Stimulated activated CD8-positive, alpha-beta memory T cell treated with anti-CD3 and anti-CD28 coated beads, Interleukin-4, amount 100 ng/mL, for 1 hour (primary cell): Measurements from ENCODE around the gene SPTSSB.

Experiments
- DNase-seq, 2 donors: peaks; one replicate each; pipeline ENCODE4 v3.0.0-alpha.2; 2020; ENCODE audit warnings: low read depth in 2 of 2, low spot score in 1 of 2

Gene SPTSSB, protein sequence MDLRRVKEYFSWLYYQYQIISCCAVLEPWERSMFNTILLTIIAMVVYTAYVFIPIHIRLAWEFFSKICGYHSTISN

DNA sequence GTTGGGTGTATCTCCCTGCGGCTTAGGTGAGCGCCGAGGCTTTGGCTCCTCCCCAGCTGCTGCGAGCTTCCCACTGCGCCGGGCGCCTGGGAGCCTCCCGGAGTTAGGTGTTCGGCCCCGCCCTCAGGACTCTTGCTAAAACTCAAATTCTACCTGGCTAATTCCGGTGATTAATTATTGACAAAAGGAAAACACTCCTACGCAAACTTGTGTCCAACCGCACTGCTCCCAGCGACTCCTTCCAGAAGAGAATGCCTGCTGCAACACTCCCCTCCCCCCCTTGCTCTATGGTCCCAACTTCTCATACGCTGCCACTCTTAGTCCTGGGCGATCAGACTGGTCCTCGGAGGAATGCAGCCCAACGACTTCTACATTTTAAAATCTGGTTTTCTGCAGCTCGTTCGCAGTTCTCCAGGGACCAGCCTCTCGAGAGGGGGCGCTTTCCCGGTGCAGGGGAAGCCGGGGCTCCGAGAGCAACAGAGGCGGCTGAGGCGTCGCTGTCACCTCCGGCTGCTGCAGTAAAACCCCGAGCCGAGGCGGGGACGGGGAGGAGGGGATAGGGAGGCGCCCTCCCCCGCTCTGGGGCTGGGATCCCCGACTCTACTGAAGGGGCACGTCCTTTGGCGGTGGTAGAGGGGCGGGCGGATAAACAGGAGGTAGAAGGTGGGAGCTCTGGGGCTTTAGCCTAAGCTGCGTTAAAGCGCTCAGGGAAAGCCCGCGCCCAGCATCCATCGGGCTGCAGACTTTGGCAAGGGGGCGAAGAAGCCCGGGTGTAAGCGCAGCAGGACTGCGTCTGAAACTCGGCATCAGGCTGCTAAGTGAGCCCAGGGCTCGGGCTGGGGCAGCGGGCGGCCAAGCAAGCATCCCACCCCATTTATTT, at the start of gene SPTSSB:
Gene SPTSSB (minus strand): TSS at position 77 of the 880 bp plus-strand sequence. CDS start 25,194 bp downstream, outside the sequence.
- DNase-seq: no peak

DNA sequence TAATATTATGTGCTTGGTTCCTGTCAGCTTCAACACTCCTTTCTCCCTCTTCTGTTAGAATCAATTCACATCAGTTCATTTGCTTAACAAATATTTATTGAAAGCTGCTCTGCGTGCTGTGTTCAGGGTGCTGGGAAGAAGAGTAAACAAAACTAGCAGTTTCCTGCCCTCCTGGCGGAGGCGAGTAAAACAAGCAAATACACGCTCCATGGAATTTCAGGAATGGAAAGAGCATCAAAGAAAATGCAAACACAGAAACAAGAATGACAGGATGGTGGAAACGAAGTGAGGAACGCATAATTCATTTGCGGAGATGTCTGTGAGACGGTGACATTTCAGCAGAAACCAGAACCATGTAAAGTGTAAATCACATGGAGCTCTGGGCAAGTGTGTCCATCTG, 49.4 kb upstream of the SPTSSB start:
- no peak for DNase-seq

DNA sequence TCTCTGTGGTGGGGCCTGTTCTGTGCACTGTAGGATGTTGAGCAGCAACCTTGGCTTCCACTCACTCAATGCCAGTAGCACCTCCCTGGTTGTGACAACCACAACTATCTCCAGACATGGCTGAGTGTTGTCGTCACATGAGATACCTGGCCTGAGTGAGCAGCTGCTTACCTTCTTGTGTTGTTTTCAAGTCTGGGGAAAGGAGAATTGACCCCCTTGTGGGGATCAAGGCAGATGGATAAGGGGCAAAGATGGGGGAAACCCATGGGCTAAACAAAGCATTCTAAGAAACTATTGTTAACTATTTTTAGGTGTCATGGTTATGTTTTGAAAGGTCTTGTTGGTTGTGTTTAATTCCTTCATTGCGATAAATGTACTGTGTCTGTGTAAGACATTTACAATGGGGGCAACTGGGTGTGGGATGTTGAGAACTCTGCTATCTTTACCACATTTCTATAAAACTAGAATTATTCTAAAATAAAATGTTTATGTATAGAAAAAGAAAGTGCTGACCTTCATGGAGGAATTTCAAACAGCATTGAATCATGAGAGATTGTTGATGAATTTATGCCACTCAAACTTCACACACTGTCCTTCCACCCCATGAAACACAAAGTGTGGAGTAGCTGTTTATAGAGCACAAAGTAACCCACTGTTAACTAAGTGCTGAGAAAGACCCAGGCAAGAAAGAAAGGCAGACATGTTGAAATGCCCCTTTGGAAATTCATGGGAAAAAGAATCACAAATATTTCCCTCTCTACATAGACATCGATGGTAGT, 48.4 kb upstream of the SPTSSB start:
- no peak for DNase-seq

DNA sequence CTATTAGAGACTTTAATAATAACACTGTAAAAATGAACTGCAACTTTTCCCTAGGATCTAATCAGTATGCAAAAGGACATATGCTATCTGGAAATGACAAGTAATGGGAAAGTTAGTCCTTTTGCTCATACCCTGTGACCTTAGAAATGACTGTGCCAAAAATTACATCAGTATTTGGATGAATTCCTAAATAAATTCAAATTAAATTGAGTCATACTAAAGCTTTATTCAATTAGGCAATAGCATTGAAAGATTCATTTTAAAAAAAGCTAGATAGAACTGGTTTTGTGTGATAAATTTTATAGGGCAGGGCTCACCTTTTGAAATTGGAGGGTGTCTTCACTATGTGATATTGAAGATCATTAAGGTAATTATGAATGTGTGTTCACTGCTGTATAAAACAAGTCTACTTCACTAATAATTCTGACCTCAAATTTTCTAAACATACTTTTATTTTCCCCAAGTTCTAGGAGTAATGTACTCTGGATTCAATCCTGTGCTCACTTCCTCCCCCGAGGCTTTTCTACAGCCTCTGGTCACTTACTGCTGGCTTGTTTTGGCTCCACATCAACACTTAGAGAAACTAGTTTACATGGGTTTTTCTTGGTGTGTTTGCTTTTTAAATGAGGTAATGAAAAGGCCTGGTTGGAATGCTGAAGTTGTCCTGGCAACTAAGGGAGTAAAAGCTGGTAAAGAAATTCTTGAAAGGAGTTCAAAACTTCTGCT, 44.4 kb upstream of the SPTSSB start:
- no peak for DNase-seq

DNA sequence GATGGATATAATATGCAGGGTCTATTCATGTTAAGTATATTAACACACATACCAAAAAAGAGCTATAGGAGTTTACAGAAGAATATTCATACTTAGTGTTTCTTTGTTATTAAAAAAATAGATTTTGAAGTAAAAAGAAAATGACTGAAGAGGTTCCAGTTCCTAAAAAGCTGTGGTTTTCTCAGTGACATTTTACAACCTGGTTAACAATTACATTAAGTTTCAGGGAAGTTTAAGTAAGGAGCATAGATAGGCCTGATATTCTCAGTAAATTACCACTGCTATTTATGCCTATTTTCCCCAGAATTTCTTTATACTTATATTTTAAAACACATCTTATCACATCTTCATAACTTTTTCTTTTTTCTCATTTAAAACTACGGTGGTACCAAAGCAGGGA, 43.6 kb upstream of the SPTSSB start:
- no peak for DNase-seq

DNA sequence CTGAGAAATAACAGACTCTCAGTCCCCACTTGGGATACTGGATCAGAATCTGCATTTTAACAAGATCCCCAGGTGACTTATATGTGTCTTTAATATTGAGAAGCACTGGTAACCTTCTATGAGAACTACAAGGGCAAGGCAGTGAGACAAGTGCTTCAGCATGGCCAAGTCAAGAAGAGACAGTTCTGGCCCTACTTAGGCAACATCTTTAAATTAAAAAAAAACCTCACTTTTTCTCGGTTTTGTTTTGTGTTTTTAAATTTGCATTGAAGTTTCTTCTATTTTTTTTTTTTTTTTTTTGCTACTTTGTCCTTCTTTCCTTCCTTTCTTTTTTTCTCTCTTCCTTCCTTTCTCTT, 42.5 kb upstream of the SPTSSB start:
- no peak for DNase-seq

DNA sequence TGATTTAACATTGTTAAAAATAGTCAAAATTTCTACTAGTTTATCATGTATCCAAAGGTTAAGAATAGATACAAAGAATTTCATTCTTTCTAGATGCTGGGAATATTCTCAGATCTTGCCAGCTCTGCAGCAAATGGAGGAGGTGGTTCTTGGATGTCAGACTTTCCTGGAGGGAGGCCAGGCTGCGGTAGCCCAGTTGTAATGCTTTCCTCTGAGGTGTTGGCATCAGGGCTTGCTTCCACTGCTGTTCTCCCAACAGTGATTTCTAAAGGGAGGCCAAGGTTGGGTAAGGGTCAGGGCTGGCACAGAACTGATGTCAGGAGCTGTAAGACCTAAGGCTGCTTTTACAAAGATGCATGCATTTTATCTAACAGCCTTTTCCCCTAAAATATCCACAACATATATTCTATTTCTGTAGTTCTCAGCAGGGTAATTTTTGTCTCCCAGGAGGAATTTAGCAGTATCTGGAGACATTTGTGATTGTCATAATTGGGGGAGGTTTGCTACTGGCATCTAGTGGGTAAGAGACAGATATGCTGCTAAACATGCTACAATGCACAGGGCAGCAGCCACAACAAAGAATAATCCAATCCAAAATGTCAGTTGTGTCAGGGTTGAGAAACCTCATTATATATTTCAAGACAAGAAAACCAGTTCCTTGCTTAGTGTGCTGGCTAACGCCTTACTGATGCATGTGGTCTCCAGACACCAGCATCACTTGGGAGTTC, 42.0 kb upstream of the SPTSSB start:
- DNase-seq: no peak

DNA sequence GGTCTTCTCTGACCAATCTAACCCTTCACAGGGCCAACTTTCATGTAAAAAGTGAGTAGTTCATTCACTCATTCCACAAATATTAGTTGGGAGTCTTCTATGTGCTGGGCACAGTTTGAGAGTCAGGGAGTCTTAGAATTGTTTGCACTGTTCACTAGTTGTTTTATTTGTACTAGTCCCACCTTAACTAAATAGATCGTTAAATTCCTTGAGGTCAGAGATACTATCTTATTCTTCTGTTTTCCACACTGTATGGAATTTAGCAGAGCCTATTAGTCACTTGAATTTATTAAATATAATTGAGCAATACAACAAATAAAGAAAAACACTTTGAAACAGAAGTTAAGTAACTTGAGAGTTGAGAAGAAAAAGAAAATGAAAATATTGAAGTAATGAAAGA, 40.8 kb upstream of the SPTSSB start:
- DNase-seq: no peak

DNA sequence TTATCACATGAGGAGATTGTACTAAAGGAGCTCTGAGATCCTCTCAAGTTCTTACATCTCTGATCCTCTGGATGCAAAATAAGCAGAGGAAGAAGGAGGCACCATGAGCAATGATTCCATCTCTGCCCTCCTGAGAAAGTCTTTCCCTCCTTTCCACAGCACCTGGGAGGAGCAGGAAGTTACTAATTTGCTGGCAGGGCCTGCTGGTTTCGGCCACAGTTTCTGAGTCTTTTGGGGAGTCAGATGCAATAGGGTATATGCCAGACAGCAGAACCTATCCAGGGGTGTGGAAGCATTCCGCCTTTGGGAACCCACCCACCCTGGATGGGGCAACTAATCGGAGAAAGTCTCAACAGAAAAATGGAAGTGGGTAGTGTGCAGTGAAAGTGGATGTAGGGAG, 38.5 kb upstream of the SPTSSB start:
- DNase-seq: no peak

DNA sequence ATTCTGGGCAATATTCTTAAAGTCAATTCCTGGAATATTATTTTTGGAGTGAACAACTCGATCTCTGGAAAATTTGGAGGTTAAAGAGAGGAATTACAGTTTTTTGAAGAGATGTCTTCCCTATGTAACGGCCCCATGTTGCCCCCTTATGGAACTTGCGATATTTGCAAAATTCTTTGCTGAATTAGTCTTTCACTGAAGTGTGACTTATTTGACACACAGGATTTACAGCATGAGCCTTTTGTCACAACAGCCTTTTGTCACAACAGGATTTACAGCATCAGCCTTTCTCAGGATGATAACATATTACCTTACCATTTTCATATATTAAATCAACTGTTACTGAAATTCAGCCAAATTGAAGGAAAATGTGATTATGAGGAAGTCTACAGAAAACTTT, 37.8 kb upstream of the SPTSSB start:
- DNase-seq: no peak

DNA sequence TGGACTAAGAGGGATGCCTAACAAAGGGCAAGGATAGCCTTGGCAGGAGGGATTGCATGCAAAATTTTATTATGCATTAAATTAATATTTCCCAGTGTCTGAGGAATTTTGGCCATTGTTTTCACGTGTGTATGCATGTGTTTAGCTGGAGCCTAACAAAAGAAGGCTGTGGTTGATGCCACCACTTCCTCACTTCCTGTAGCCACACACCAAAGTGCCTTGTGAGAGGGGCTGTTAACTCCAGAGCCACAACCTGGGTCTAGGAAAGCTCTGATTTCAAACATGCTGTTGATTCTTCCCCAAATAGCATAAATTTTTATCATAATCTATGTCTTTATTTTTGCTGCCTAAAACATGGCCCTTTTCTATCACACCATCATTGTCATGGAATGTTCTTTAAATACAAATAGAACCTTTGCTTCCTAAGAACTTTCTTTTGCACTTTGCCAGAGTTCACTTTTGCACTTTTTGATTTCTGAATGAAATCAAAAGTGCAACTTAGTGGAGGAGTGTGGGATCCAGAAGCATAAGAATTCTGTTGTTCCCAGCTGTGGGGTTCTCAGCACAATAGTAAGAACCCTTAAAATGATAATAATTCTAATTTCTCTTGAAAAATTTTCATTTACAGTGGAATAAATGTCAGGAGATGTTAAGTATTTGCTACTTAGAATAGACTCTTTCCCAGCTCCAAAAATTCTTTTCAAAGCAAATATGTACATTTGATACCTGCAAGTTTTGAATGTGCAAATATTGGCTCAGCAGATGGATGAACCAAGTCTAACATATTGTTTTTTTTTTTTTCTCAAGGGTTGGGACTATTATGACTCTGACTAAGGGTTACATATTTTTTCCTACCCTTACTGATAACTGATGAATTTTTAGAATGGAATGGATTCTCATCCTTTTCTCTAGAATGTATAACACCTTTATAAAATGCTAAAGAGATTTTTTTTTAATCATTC, 35.6 kb upstream of the SPTSSB start:
- no peak for DNase-seq

DNA sequence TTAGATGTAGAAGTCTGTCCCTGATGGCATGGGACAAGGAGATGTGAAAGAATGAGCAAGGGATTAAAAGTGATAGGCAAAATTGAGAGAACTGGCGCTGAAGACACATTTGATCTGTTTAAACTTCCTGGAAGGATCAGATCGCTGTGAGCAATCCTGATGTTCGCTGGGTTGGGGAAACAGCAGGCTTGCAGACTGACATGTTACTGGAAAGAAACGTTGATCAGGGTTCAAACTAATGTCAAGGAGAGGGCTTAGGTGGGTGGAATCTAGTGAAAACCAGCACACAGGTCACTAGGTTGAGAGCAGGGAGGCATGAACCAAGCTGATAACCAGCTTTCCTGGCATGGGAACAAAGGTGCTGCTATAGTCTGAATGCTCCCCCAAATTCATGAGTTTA, 34.5 kb upstream of the SPTSSB start:
- DNase-seq: no peak

DNA sequence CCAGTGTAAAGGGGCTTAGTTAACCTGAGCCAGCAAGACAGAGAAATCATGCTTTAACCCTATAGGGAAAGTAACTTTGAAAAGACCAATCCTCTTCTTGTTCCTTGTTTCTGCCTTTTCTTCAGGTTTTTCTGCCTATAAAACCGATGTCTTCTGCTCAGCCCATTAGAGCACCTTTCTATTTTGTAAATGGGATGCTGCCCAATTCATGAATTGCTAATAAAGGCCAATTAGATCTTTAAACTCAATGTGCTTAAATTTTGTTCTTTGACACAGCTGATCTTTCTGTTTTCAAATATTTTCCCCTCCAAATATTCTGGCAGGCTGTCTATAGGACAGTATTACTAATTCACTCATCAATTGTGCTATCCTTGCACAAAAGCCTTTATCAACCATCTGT, 33.8 kb upstream of the SPTSSB start:
- DNase-seq: no peak

DNA sequence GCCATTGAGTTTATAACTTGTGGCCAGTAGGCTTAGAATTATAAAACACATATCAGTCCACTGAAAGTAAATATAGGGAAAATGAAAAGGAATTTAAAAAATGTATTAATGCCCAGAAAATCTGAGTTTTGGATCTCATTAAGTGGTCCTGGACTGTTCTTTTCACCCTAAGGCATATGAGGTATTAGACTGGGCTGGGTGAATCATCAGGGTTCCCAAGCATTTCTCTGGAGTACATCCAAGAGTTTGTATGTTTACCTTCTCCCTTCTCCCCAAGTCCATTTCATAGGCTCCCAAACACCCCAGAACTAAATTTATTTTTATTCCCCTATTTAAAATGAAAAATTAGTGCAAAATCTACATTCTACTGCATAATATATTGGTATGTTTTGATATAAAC, 31.9 kb upstream of the SPTSSB start:
- no peak for DNase-seq

DNA sequence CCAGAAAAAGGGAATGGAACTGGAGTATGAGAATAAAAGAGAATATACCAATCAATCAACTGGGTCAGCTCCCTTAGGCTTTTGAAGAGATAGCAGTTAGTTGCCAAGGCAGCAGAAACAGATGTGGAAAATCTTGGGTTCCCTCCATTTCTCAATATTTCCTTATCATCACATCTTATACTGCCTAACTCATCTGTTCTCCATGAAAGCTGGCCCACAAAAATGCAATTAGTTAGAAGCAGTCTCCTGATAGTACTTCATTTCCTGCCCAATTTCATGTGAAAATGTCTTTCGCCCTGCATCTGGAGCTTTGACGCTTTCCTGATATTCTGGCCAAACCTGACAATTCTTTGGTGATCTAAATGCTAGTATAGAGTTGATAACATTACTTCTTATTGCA, 30.1 kb upstream of the SPTSSB start:
- no peak for DNase-seq

DNA sequence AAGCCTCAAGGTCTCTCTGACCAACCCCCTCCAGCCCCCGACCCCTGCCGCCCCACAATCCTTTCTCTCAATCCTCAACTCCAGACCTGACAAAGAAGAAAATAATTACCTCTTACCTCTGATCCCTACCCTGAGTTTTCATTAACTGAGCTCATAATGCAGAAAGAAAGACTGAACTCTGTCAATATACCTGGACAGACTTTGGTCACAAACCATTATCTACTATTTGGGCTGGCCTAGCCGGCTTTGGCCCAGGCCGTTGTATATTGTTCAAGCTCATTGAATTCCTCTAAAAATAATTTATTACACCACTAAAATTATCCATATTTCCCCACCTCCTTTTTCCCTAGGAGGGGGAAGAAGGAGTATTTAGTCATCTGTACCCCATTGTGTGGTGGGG, 29.3 kb upstream of the SPTSSB start:
- DNase-seq: no peak

DNA sequence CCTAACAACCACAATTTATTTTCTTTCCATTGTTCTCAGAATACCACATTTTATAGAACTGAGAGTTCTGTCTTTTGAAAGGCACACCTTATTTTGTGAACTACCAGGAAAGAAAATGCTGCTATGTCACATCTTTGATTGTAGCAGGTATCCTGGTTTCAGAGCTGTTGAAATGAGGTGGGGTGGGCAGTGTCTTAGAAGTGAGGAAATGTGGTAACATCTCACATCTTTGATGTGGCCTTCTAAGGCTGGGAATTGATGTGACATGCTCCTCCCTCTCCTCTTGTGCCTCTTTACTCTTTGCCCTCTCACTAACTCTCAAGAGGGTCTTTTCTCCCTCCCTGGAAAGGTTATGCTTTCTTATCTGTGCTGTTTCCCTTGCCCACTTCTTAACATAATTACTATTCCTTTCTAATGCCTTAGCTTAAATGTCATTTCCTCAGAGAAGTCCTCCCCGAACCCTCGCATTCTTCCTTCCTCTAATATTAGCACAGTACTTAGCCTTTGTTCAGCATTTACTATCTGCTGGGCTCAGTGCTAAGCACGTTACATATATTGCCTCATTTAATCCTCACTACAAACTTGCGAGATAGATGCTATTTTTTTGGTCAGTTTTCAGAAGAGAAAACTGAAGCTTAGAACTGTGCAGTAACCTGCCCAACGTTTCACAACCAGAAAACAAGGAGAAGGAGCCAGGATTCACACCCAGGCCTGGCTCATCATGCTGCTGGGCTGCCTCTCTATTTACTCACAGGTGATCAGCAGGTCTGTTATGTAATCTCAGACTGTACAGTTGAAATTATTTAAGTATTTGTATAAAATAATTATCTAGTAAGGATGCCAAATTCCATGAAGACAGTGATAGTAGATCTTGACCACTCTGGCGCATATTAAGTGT, 24.0 kb upstream of the SPTSSB start:
- no peak for DNase-seq

DNA sequence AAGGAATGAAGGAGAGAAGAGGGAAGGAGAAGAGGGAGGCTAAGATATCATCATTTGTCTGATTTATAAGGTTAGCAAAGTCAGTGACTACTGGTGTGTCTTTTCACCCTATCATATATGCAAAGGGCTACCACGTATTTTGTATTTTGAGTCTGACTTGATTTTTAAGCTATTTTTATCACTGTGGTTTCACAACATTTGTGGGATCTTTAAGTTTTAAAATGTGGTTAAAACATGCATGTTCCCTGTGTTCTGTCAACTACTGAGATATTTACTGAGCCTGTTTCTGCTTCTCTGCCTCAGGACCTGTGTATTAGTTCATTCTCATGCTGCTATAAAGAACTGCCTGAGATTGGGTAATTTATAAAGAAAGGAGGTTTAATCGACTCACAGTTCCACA, 22.5 kb upstream of the SPTSSB start:
- DNase-seq: no peak

DNA sequence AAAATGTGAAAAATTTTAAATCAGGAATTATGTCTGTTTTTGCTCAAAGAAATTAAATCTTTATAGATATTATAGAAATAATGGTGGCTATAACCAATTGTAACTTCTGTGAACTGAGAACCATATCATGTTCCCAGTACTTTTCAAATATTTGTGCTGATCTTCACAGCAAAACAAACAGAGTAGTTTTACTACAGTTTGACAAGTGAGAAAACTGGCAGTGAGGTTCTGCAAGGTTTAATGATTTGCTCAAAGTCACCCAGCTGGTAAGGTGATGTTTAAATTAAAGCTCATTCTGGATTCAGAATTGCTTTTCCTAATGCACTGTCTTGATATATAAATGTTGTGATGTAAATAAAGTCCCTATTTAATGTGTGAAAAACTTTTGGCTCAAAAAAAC, 22.0 kb upstream of the SPTSSB start:
- no peak for DNase-seq
